A549 (cell line): Measurements from ENCODE around the gene TFDP2.

ENCODE experiments used
- CEBPB ChIP-seq, 2 experiments: fragments of >200 bp in 1 of 2; sonication (Bioruptor Twin) in 1 of 2; formaldehyde crosslinking in 1 of 2; IDR thresholded peaks; 2 replicates each; pipeline ENCODE4 v1.6.1; 2012 to 2016
- EP300 ChIP-seq, 2 experiments: fragments of >200 bp; sonication (Bioruptor Twin); formaldehyde crosslinking; IDR thresholded peaks; 2 replicates in 1 of 2; 3 replicates in 1 of 2; pipeline ENCODE4 v1.6.1; 2016 to 2017
- RAD21 ChIP-seq, 2 experiments: fragments of >200 bp in 1 of 2; sonication (Bioruptor Twin) in 1 of 2; formaldehyde crosslinking in 1 of 2; IDR thresholded peaks in 1 of 2; conservative IDR thresholded peaks in 1 of 2; 2 replicates in 1 of 2; 3 replicates in 1 of 2; pipeline ENCODE4 v1.6.1; 2012 to 2018; ENCODE audit warnings: inconsistent platforms in 1 of 2
- ZNF302 ChIP-seq: fragments of 250-450 bp; sonication (Bioruptor Pico); IDR thresholded peaks from 2 replicates; pipeline ENCODE4 v1.9.0; 2021; ENCODE audit warnings: inconsistent platforms, mild to moderate bottlenecking, moderate library complexity
- TF ChIP-seq, protein P1 (sequence below): fragments of >200 bp; sonication (Bioruptor Twin); formaldehyde crosslinking; IDR thresholded peaks from 3 replicates; pipeline ENCODE4 v1.5.1; 2016

DNA sequence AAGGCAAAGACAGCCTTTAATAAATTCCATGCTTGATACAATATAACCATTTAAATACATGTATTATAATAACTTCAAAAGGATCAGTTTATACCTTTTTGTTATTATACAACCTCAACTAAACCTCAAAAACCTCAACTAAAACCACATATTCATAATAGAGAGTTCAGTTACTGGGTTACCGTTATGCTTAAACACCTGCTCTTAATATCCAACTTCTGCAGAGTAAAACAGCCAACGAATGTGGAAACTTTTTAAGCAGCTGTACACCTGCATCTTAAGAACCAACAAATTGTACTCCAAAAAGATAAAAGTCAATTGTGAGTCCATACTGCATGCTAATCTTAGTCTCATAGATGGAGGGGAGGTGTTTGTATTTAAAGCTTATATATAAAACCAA lies 53.5 kb downstream of the TFDP2 start:
- TF ChIP-seq, protein P1, sequence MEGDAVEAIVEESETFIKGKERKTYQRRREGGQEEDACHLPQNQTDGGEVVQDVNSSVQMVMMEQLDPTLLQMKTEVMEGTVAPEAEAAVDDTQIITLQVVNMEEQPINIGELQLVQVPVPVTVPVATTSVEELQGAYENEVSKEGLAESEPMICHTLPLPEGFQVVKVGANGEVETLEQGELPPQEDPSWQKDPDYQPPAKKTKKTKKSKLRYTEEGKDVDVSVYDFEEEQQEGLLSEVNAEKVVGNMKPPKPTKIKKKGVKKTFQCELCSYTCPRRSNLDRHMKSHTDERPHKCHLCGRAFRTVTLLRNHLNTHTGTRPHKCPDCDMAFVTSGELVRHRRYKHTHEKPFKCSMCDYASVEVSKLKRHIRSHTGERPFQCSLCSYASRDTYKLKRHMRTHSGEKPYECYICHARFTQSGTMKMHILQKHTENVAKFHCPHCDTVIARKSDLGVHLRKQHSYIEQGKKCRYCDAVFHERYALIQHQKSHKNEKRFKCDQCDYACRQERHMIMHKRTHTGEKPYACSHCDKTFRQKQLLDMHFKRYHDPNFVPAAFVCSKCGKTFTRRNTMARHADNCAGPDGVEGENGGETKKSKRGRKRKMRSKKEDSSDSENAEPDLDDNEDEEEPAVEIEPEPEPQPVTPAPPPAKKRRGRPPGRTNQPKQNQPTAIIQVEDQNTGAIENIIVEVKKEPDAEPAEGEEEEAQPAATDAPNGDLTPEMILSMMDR = no peak
- TF ChIP-seq RAD21 (conservative IDR thresholded peaks at IDR 0.05 in 1 of 2, IDR thresholded peaks at IDR 0.05 in 1 of 2) (no peak), CEBPB (IDR thresholded peaks at IDR 0.05) (no peak), EP300 (IDR thresholded peaks at IDR 0.05) (no peak), ZNF302 (CRISPR knock-in tag) (no peak)
